ENCODE measurements around the gene ATP5F1E.
"Not testable (repeated sequence)": the region's sequence is repeated elsewhere in the genome, so short reads cannot be mapped to it uniquely, and the experiment has no call there.

Gene ATP5F1E

DNA sequence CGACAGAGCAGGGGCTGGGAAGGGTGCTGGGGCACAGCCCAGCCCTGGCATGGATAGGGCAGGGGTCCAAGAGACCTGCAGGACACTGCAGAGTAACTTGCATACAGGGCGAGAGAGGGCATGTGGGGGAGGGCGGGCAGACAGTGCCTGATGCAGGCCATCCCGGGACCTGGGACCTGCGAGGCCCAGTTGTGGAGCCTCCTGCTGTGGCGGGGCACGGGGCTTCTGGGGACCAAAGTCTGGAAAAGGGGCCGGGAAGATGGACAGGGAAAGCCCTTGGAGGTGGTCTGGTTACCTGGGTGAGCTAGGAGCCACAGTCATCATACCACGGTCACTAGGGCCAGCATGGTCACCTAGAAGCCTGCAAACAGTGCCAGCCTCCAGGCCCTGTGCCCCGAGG lies 13.3 kb downstream of the ATP5F1E start:
- DNase-seq: no peak

DNA sequence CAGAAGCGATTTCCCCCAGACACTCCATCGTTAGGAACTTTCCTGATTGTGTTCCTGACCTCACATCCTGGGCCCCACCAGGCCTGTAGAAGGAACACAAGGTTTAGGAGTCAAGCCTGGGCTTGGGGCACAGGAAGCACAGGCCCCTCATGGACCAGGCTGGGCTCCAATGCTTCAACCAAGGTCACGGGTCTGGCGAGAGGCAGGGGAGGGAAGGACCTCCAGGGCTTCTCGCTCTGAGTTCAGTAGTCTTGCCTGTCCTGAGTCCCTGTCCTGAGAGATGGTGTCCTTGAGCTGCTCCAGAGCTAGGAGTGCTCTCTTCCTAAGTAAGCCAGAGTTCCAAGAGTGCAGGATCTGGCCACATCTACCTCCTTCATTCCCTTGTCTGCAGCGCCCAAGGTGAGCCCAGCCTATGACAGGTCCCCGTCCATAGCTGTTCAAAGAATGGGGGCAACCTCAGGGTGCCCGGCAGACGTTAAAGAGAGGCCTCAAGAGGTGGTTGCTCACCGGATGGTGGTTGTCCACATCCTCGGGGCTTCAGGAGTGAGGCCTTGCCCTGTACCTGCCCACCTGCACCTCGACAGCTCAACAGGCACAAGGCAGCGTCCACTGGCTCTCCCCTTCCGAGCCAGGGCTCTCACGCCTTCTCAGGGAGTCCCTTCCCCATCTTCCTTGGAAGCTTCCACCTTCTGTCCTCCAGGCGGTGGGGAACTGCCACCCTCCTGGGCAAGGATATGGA lies 14.5 kb downstream of the ATP5F1E start:
- DNase-seq: no peak

DNA sequence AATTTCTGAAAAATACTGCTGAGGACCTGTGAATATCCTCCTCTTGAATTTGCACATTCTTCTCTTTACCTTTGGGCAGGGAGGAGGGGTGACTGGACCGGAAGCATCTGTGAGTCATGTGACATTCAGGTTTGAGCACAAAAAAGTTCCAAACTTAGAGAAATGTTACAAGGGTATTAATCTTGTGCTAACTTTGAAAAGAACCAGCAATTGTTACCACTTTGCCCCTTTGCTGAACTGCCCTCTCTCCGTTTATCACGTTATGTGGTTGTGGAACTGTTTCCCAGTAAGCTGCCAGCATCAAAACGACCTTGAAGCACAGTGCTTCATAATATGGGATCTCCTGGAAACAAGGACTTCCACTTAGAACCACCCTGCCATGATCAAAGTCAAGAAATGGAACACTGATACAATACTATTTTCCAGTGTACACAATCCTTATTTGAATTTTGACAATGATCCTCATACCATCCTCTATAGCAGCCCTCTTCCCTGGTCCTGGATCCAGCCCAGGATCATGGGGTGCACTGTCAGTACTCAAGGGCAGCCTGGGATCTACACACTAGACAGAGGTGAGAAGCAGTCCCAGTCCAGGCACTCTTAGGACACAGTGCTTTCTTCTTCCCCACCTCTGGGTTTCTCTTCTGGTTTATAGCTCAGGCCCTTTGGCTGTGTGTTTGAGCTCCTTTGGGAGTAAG lies 15.2 kb downstream of the ATP5F1E start:
- no peak for DNase-seq

DNA sequence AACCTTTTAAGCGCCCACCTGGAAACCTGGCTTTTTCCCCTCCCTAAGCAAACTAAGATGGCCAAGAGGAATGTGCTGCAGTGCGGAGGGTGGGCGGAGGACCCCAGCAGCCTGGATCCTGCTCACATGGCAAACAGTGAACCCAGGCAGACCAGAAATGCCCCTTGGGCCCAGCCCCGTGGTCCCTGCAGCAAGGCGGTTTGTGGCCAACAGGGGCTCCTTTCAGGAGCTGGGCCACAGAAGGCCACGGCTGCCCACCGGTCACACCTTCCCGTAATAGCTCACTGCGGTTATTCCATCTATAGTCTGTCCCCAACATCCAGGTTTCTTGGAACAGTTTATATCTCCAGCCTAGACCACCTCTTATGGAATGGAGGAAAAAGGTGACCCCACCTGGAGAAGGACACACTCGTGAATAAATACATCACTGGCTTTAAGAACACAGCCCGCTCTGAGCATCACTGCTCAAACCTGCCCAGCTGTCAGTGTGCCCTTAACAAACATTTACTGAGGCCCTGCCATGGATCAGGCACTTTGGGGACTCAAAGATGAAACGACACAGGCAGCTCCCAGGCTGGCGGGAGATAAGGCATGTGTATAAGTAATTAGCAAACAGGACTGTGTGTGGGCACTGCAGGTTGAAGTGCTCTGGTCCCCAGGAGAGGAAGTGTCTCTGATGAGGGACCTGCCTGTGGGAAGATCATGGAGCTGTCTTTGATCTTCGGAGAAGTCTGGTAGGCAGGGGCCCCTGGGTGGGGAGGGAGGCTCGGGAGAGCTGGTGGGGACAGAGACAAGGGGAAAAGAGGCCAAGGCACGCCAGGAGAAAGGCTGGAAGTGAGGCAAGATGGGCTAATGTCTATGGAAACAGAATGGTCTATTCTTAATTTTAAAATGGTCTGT lies 16.1 kb downstream of the ATP5F1E start:
- DNase-seq: no peak

DNA sequence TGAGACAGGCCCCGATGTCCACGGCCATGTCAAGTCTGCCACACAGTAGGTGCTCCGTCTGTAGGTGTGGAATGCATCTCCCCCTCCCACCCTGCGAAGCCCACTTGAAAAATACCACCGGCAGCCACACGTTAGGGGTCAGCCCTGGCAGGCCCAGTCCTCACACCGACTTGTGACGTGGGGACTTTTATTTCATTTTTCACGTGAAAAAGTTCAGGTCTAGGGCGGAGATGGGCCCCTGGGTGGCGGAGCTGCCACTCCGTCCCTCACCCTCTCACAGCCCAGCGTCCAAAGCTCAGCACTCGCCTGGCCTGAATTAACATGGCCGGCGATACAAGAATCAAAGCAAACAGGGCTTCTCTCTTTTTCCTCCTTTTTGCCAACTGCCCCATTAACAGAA lies 16.7 kb downstream of the ATP5F1E start:
- no peak for DNase-seq

DNA sequence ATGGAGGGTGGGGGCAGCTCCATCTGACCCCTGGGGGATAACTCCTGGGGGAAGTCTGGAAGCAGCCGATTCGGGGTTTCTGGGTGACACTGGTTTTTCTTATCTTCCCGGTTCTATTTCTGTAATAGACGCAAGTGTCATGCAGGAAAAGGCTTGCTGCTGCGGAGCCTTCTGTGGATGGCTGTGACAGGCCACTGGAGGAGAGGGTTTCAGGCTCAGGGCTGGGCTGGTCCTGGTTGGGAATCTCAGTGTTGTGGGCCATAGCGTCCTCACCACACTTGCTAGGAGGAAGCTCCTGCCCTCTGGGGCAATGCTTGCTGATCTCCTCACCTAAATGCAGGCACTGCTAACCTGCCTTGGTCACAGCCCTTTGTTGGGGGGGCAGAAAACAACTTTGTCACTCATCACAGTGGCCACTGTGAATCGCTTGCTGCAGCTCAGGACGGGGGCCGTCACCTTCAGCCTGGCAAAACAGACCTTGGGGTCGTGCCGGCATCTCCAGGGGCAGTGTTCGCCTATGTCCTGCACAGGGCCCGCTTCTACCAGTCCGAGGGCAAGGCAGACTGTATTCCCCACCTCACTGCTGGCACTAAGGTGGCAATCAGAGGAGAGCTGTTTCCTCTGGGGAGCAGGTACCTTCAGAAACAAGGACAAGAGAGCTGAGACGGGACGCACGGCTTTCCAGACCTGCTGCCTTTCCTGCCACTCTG lies 17.3 kb downstream of the ATP5F1E start:
- DNase-seq: no peak

DNA sequence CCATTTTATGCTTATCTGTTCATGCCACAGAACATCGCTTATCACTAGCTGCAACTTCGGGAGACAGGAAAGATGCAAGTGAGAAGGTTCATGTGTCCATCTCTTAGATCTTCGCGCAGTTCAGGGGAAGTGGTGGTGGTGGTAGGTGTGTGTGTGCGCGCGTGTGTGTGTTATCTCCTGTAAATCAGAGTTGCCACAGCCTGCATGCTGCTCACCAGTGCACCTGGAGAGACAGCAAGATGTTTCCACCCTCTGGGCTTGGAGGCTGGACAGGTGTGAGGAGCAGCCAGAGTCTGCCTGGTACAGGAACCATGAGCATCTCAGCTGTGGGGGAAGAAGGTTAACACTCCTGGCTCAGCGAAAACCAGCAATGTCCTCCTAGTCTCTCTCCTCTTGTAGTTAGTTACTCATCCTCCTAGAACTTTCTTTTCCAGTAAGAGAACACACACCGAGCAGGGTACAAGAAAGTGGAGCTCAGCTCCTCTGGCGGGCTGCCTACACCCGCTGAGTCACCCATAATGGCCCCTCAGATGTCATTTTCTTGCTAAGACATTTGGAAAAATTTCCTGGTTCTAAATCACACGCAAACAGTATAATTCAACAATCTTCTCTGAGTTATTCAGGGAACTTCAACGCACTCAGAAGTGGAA lies 18.1 kb downstream of the ATP5F1E start:
- DNase-seq: no peak

DNA sequence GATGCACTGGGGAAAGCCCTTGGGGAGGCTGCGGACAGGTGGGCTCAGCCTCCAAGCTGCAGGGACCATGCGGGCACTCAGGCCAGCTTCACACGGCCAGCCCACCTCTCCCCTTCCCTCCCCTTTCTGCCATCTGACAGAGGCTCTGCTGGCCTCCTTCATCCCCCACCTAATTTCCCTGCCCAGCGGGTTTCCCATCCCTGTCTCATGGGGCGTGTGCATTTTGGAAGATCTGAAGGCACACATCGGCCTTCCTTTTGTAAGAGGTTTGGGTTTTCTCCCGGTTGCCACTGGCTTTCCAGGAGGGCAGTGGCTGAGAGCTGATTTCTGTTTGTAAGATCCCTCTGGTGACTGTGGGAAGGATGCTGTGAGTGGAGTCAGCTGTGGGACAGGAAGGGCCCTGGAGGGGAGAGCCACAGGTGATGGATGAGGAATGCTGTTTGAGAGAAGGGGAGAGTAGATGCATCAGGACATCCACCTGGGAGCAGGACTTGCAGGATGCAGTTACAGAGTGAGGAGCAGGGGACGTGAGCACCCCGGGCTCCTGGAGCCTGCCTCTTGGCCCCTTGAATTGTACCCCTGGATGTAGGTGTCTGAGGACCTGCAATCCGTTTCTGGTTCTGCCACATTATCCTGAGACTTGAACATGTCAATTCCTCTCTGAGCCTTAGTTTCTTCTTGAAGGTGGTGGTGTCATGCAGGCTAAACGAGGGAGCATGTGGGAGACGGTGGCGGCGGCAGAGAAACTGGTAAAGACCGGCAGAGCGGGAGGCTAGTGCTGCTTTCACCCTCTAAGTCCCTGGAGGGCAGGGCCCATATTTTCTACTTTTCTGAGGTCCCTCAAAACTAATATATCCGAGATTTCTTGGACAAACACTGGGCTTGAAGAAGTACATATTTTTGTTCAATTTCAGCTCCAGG lies 18.8 kb downstream of the ATP5F1E start:
- no peak for DNase-seq

DNA sequence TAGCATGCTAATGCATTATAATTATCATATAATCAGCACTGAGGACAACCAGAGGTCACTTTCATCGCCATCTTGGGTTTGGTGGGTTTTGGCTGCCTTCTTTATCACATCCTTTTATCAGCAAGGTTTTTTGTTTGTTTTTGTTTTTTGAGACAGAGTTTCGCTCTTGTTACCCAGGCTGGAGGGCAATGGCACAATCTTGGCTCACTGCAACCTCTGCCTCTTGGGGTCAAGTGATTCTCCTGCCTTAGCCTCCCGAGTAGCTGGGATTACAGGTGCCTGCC lies 20.3 kb downstream of the ATP5F1E start:
- DNase-seq: not testable (repeated sequence)

DNA sequence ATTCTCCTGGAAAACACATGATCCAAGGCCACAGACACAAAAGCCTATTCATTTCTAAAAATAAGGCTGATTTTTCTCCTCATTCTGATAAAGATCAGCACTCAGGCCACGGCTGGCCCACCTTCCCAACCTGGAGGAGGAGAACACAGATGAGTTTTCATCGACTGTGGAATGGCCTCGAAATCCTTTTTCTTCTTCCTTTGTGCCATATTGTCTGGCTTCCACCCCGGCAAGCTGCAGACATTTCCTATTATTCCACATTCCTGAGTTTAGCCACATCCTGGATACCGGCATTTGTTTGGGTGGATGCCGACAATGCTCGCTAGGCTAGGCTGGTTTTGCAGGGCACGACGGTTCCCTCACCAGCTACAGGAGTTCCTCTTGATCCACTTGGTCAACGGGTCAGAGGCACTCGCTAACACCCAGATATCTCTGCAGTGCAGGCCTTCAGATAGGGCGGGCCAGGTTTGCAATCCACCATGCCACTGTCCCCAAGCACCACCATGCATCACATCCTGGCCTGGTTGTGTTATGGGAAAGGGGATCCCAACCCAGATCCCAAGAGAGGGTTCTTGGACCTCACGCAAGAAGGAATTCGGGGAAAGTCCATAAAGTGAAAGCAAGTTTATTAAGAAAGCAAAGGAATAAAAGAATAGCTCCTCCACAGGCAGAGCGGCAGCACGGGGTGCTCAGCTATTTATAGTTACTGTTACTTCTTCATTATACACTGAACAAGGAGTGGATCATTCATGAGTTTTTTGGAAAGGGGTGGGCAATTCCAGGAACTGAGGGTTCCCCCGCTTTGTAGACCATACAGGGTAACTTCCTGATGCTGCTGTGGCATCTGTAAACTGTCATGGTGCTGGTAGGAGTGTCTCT lies 20.9 kb downstream of the ATP5F1E start:
- DNase-seq: no peak

DNA sequence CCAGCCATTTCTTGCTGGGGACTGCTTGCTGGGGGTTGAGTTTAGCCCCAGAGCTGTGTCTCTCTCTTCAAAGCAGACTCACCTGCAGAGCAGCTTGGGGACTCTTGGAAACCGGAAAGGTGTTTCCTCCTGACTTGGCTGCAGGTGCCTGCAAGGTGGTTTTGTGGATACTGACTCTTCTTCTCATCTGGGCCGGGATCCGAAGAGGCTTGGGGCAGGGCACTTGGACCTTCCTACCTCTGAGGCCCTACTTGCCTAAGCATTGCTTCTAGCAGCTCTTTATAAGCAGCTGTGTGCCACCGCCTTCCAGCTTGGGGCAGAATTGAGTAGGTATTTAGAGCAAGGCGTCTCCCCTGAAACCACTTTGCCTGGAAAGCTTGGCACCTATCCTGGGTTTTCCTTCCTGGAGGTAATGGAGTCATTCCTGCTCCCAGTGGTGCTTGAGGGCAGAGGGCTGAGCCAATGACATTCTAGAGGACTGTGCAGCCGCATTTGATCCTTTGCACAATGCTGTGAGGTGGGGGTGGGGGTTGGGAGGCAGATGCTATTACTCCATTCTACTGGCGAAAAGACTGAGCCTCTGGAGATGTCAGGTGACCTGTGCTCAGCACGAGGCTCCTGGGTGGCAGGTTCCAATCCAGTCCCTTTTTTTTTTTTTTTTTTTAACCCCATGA lies 21.7 kb downstream of the ATP5F1E start:
- no peak for DNase-seq

DNA sequence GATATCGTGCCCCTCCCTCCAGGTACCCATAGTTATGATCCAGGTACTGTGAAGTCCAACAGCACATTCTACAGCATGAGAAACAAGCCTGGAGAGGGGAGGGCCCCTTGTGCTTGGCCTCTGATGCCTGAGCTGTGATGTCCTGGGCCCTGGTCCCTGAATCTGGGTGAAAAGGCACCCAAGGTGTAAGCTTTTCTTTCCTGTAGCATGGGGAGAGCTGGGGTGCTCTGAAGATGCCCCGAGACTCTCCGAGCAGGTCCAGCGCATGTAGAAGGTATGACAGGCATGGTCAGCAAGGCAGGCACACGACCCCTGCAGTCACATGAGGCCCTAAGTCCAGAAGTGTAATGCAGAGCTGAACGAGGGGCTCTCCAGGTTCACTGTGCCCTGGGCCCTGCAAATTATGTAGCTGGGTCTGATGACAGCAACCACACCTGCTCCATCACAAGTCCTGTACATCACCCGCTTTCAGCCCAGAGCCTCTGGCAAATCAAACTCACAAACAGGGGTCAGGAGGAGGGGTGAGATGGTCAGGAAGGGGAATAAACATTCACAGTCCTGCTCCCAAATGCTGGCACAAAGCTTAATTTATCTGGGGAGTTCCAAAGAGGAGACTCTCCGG lies 23.3 kb downstream of the ATP5F1E start:
- no peak for DNase-seq

DNA sequence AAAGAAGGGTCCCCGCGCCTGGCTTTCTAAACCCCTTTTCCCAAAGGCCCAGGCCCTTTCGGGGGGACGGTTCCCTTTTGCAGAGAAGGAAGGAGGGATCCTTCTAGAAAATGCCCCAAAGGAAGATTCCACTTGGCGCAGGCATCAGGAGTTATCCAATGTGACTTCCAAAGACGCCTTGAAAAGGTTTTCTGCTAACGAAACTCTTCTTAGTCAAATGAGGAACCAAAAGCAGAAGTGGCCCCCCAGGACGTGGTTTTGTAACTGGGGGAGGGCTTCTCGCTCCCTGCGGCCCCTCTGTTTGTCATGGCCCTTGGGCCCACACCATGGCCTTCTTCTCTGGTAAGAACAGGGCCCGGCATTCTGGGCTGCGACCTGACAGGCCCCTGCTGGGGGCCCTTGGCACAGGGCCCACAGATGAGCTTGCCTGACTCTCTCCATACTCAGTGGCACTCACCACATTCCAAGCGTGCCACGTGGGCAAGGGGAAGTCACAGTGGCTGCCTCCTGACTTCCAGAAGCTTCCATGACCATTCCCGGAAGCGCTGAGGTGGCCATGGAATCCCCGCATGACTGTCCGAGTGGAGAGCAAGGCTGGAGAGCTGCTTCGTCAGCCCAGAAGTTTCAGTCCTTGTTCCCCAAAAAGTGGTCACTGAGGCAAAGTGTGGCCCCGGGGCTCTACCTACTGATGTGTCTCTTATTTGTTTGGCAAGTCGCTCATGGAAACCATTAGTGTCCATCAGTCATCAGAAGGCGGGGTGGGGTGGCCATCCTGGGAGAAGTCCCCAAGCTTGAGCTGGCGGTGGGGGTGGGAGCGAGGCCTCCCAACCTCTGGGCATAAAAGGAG lies 24.2 kb downstream of the ATP5F1E start:
- DNase-seq: no peak

DNA sequence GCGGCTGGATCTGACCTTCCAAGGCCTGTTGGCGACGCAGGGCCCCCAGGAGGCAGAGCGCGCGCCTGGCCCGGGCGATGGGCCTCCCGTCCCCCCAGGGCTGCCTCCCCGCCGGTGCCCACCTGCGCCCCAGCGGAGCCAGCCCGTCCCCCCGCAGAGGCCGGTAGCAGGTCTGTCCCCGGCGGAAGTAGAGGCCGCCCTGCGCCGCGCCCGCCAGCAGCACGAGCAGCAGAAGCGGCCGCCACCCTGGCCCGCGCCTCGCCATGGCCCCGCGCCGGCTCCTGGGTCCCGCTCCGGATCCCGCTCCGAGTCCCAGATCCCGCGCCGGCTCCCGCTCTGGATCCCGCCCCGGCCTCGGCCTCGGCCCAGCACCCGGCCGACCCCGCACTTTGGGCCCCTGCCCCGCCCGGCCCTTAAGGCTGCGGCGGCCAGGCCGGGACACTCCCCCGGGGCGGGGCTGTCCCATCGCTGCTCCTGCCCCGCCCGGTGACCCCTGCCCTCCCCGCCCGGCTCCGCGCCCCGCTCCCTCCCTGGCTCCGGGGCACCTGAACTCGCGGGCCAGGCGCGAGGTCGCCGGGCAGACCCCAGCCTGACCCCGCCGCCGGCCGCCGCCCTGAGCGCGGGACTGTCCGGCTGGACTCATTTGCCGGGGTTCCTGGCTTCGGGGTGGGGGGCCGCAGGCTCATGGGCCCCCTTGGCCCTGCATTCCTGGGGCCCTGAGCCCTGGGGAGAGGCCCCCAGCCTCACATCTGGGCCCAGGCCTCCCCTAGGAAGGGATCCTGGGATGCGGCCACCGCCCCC lies 25.1 kb downstream of the ATP5F1E start, which contains the start of gene CTSZ:
TSS of gene CTSZ (minus strand) at position 391 of the 801 bp plus-strand sequence. CDS start at position 265, 126 bp downstream.
- DNase-seq: no peak

DNA sequence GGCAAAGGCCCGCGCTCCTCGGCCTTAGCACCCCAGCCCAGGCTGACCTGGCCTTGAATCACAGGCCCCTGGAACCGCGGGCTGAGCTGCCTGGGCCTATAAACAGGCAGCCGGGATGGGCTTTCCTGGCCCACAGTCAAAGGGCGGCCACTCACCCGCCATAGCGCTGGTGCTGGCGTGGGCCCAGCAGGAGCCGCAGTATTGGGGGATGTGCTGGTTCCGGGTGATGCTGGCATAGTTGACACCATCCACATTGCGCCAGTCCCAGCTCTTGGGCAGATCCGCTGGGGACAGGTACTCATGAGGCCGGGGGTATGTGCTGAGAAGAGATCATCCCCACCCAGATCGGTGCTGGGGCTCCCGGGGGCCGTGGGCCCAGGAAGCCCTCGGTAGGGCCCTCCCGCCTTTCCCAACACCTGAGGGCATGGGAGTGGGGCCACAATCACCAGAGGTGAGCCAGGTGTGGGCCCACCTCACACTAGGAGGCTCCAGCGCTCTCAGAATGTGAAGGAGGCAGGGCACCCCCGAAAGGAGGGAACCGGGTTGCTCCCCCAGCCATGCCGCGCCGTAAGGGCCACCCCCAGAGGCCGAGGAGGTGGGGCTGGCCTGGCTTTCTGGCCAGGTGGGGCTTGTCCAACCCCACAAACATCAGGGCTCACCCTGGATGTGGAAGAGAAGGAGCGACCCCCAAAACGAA lies 25.8 kb downstream of the ATP5F1E start:
- DNase-seq: no peak

DNA sequence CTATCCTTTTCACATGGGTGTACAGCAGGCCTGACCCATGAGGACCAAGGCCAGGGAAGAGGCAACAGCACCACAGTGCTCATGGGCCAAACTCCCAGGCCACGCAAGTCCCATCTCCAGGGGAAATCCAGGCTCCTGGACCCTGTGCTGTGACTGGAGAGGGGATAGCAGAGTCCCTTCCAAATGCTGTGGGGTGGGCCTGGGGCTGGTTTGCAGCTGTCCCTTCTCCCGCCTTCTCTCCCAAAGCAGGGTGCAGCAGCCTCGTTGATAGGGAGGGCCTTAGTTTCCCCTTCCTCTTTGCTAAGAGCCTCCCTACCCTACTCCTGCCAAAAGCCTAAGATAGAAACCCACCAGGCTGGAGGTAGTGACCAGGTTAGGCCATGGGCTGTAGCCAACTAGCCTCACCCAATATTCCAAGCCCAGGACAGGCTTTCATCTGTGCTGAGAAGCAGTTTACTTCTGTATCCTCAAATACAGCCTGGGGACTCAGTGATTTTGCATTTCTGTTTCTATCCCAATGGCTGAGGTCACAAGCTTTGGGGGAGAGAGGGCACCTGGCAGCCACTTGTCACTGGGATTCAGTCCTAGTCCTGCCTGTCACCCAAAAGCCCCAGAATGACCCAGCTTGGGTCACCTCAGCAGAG lies 26.5 kb downstream of the ATP5F1E start:
- no peak for DNase-seq
